Vagina (tissue), 2 donors: ENCODE measurements around the gene THRA. TPM values are rescaled to one million over a fixed set of nuclear protein-coding genes. Genes with fewer than 3 reads are reported as not detected.

ENCODE experiments used
- DNase-seq, 2 donors: peaks; one replicate each; pipeline ENCODE4 v3.0.0-alpha.2; 2017; ENCODE audit errors: extremely low spot score in 2 of 2
- H3K27ac ChIP-seq: fragments of 200-600 bp; sonication (generic); one replicate; pipeline ENCODE4 v1.5.1; 2019
- H3K27me3 ChIP-seq: fragments of 200-600 bp; sonication (generic); one replicate; pipeline ENCODE4 v1.5.1; 2019
- H3K36me3 ChIP-seq, 2 donors: fragments of 200-600 bp; sonication (generic); one replicate each; pipeline ENCODE4 v1.5.1; 2017 to 2019
- H3K4me1 ChIP-seq: fragments of 200-600 bp; sonication (generic); one replicate; pipeline ENCODE4 v1.5.1; 2019
- H3K4me3 ChIP-seq, 2 donors: fragments of 200-600 bp; sonication (generic); 1 replicate in 1 of 2; 2 replicates in 1 of 2; pipeline ENCODE4 v1.5.1; 2016 to 2019
- H3K9me3 ChIP-seq: fragments of 200-600 bp; sonication (generic); one replicate; pipeline ENCODE4 v1.5.1; 2019
- CTCF ChIP-seq, 3 experiments: fragments of 450-650 bp in 2 of 3; fragments of 200-600 bp in 1 of 3; sonication (generic) in 1 of 3; IDR thresholded peaks; one replicate each; pipeline ENCODE4 v1.5.1; 2017 to 2019; ENCODE audit warnings: antibody characterized with exemption in 3 of 3, mild to moderate bottlenecking in 2 of 3, moderate library complexity in 2 of 3
- POLR2A ChIP-seq, 2 donors: fragments of 450-650 bp; IDR thresholded peaks; one replicate each; pipeline ENCODE4 v1.6.1; 2017; ENCODE audit warnings: antibody characterized with exemption in 2 of 2, mild to moderate bottlenecking in 2 of 2, moderate library complexity in 2 of 2
- POLR2AphosphoS5 ChIP-seq, 2 donors: sonication (generic); formaldehyde crosslinking; IDR thresholded peaks; one replicate each; pipeline ENCODE4 v1.9.0; 2017; ENCODE audit warnings: antibody characterized with exemption in 2 of 2, mild to moderate bottlenecking in 2 of 2, low read depth in 1 of 2; ENCODE audit not compliant: insufficient read depth in 1 of 2
- intact Hi-C: fragments of 100-400 bp; cut with DNase I; formaldehyde crosslinking; loops from one replicate; pipeline ENCODE4 v1.15.1; 2023
- total RNA-seq: library from RNA; depleted of rRNA; stranded (reverse); fragments of >200 nt; gene quantifications from one replicate; pipeline ENCODE4 v1.2.3, GENCODE V29; 2016

The THRA gene
- total RNA-seq, 1 donor from 2014 or later = 40.3 TPM

- Histone ChIP-seq H3K36me3 (no peaks in the 10 kb centered on the region), H3K4me1 (peaks cover 60% of the 10 kb centered on the region), H3K9me3 (no peaks in the 10 kb centered on the region), H3K27me3 (no peaks in the 10 kb centered on the region), H3K4me3 (peak overlapping the region; percentile 14 to 42), H3K27ac (peak overlapping the region; percentile 98)
- TF ChIP-seq CTCF (IDR thresholded peaks at IDR 0.05) = no peak
- no peak for TF ChIP-seq POLR2A (IDR thresholded peaks at IDR 0.05)
- no peak for TF ChIP-seq POLR2AphosphoS5 (IDR thresholded peaks at IDR 0.05; ENCODE audit: insufficient read depth in 1 of 2, low read depth in 1 of 2)
- intact Hi-C loops = loop anchor here (2.0 to 5.0 kb wide), 2 partner anchors 55 to 97 kb away; partner anchors contain the start of gene CSF3
- DNase-seq = no peak
Observed at GRCh38 chr17:40113907-40114245, 51.1 kb downstream of the THRA start.

- DNase-seq = no peak
- H3K4me1 ChIP-seq = peaks cover 48% of the 10 kb centered on the region
- no peaks in the 10 kb centered on the region for H3K9me3 ChIP-seq
- TF ChIP-seq POLR2AphosphoS5 (IDR thresholded peaks at IDR 0.05; ENCODE audit: insufficient read depth in 1 of 2, low read depth in 1 of 2) = no peak
- no peak for TF ChIP-seq POLR2A (IDR thresholded peaks at IDR 0.05)
- TF ChIP-seq CTCF (IDR thresholded peaks at IDR 0.05) = no peak
- no peaks in the 10 kb centered on the region for H3K36me3 ChIP-seq
- no peaks in the 10 kb centered on the region for H3K27me3 ChIP-seq
- H3K27ac ChIP-seq = peak overlapping the region; percentile 98
- intact Hi-C loops = no loop called here
- H3K4me3 ChIP-seq = no peak overlapping the region
Observed at GRCh38 chr17:40115101-40115436, 52.3 kb downstream of the THRA start.

GRCh38 chr17:40121181-40122135 is 58.7 kb downstream of the THRA start, which contains the start of gene MSL1:
MSL1 (plus strand) TSS chr17:40121971; CDS start chr17:40122613, 642 bp downstream.
- Histone ChIP-seq H3K4me3 (peak within 1 kb of the TSS; percentile 96), H3K27me3 (no peaks in the 10 kb centered on the region), H3K9me3 (no peaks in the 10 kb centered on the region), H3K27ac (peak within 1 kb of the TSS; percentile 99), H3K36me3 (peaks cover 0 to 6% of the 10 kb centered on the region in 2 donors), H3K4me1 (peaks cover 17% of the 10 kb centered on the region)
- intact Hi-C loops = no loop called here
- DNase-seq = peak in 1 of 2 donors; percentile 90
- peak; percentile 83 to 95 for TF ChIP-seq POLR2AphosphoS5 (IDR thresholded peaks at IDR 0.05; ENCODE audit: insufficient read depth in 1 of 2, low read depth in 1 of 2)
- TF ChIP-seq POLR2A (IDR thresholded peaks at IDR 0.05) = peak in 1 of 2 donors; percentile 77
- TF ChIP-seq CTCF (IDR thresholded peaks at IDR 0.05) = no peak

GRCh38 chr17:40122136-40122998 is 59.6 kb downstream of the THRA start:
- Histone ChIP-seq H3K27ac (peak overlapping the region; percentile 99), H3K27me3 (no peaks in the 10 kb centered on the region), H3K4me1 (peaks cover 17% of the 10 kb centered on the region), H3K9me3 (no peaks in the 10 kb centered on the region), H3K36me3 (peaks cover 0 to 15% of the 10 kb centered on the region in 2 donors), H3K4me3 (peak overlapping the region; percentile 96)
- DNase-seq = no peak
- no peak for TF ChIP-seq CTCF (IDR thresholded peaks at IDR 0.05)
- TF ChIP-seq POLR2AphosphoS5 (IDR thresholded peaks at IDR 0.05; ENCODE audit: insufficient read depth in 1 of 2, low read depth in 1 of 2) = no peak
- intact Hi-C loops = no loop called here
